ENCODE measurements around the gene FKRP. TPM values are rescaled to one million over a fixed set of nuclear protein-coding genes. Genes with fewer than 3 reads are reported as not detected.

The FKRP gene
- total RNA-seq, 1 experiment from 2014 or later: 33.1 TPM

DNA sequence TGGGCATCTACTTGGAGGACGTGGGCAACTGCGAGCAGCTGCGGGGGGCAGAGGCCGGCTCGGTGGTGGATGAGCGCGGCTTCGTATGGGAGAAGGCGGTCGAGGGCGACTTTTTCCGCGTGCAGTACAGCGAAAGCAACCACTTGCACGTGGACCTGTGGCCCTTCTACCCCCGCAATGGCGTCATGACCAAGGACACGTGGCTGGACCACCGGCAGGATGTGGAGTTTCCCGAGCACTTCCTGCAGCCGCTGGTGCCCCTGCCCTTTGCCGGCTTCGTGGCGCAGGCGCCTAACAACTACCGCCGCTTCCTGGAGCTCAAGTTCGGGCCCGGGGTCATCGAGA lies 10.7 kb downstream of the FKRP start:
- no peaks in the 10 kb centered on the region for H3K4me1 Mint-ChIP-seq (ENCODE audit: low read depth, unreplicated experiment)
- H3K36me3 ChIP-seq (ENCODE audit: control insufficient read depth, insufficient read depth, low read length): peaks cover 1% of the 10 kb centered on the region
- no TSS peak for BruUV-seq (replicated peaks)
- H3K36me3 Mint-ChIP-seq (ENCODE audit: insufficient read depth, unreplicated experiment): peaks cover 21% of the 10 kb centered on the region
- H3K9me3 ChIP-seq: no peaks in the 10 kb centered on the region
- DNase-seq: no peak
- H3K4me3 ChIP-seq (ENCODE audit: low read depth, low read length): no peak overlapping the region
- ChIA-PET CTCF (no interaction called here), POLR2A (no interaction called here)
- H3K4me3 Mint-ChIP-seq (ENCODE audit: unreplicated experiment): no peak overlapping the region
- TF ChIP-seq, protein P1, sequence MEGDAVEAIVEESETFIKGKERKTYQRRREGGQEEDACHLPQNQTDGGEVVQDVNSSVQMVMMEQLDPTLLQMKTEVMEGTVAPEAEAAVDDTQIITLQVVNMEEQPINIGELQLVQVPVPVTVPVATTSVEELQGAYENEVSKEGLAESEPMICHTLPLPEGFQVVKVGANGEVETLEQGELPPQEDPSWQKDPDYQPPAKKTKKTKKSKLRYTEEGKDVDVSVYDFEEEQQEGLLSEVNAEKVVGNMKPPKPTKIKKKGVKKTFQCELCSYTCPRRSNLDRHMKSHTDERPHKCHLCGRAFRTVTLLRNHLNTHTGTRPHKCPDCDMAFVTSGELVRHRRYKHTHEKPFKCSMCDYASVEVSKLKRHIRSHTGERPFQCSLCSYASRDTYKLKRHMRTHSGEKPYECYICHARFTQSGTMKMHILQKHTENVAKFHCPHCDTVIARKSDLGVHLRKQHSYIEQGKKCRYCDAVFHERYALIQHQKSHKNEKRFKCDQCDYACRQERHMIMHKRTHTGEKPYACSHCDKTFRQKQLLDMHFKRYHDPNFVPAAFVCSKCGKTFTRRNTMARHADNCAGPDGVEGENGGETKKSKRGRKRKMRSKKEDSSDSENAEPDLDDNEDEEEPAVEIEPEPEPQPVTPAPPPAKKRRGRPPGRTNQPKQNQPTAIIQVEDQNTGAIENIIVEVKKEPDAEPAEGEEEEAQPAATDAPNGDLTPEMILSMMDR (IDR thresholded peaks at IDR 0.05; ENCODE audit: insufficient read depth in 1 of 2, low read depth in 1 of 2, low read length in 1 of 2, severe bottlenecking in 1 of 2, unreplicated experiment in 1 of 2): no peak
- H3K27me3 ChIP-seq (replicated peaks; ENCODE audit: control insufficient read depth, insufficient read depth, low read length): no peaks in the 10 kb centered on the region
- H3K27me3 Mint-ChIP-seq (ENCODE audit: insufficient read depth, unreplicated experiment): no peaks in the 10 kb centered on the region
- H3K27ac Mint-ChIP-seq (ENCODE audit: unreplicated experiment): no peak overlapping the region
- H3K4me1 ChIP-seq: no peaks in the 10 kb centered on the region
- intact Hi-C loops (cut with micrococcal nuclease; ENCODE audit: unreplicated experiment): no loop called here
- no peaks in the 10 kb centered on the region for H3K9me3 Mint-ChIP-seq (ENCODE audit: unreplicated experiment)

DNA sequence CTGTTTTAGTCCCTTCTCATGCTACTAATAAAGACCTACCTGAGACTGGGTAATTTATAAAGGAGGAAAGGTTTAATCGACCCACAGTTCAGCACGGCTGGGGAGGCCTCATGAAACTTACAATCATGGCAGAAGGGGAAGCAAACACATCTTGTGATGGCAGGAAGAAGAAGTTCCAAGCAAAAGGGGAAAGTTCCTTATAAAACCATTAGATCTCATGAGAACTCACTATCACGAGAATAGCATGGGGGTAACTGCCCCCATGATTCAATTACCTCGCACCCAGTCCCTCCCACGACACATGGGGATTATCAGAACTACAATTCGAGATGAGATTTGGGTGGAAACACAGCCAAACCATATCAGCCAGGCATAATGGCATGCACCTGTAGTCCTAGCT lies 13.3 kb downstream of the FKRP start:
- no peaks in the 10 kb centered on the region for H3K4me1 ChIP-seq
- H3K27ac Mint-ChIP-seq (ENCODE audit: unreplicated experiment): no peak overlapping the region
- TF ChIP-seq, protein P1 (IDR thresholded peaks at IDR 0.05; ENCODE audit: insufficient read depth in 1 of 2, low read depth in 1 of 2, low read length in 1 of 2, severe bottlenecking in 1 of 2, unreplicated experiment in 1 of 2): no peak
- no peaks in the 10 kb centered on the region for H3K9me3 ChIP-seq
- peaks cover 1% of the 10 kb centered on the region for H3K36me3 ChIP-seq (ENCODE audit: control insufficient read depth, insufficient read depth, low read length)
- no peaks in the 10 kb centered on the region for H3K4me1 Mint-ChIP-seq (ENCODE audit: low read depth, unreplicated experiment)
- CTCF ChIA-PET: interaction anchor here (0.6 kb wide), 1 partner anchor 45 kb away, joined by 5 read pairs; no protein-coding TSS in a partner anchor
- H3K27me3 ChIP-seq (replicated peaks; ENCODE audit: control insufficient read depth, insufficient read depth, low read length): no peaks in the 10 kb centered on the region
- POLR2A ChIA-PET: no interaction called here
- H3K9me3 Mint-ChIP-seq (ENCODE audit: unreplicated experiment): no peaks in the 10 kb centered on the region
- BruUV-seq (replicated peaks): no TSS peak
- no peak overlapping the region for H3K4me3 ChIP-seq (ENCODE audit: low read depth, low read length)
- peaks cover 6% of the 10 kb centered on the region for H3K36me3 Mint-ChIP-seq (ENCODE audit: insufficient read depth, unreplicated experiment)
- H3K27me3 Mint-ChIP-seq (ENCODE audit: insufficient read depth, unreplicated experiment): no peaks in the 10 kb centered on the region
- DNase-seq: no peak
- no peak overlapping the region for H3K4me3 Mint-ChIP-seq (ENCODE audit: unreplicated experiment)
- intact Hi-C loops (cut with micrococcal nuclease; ENCODE audit: unreplicated experiment): no loop called here

DNA sequence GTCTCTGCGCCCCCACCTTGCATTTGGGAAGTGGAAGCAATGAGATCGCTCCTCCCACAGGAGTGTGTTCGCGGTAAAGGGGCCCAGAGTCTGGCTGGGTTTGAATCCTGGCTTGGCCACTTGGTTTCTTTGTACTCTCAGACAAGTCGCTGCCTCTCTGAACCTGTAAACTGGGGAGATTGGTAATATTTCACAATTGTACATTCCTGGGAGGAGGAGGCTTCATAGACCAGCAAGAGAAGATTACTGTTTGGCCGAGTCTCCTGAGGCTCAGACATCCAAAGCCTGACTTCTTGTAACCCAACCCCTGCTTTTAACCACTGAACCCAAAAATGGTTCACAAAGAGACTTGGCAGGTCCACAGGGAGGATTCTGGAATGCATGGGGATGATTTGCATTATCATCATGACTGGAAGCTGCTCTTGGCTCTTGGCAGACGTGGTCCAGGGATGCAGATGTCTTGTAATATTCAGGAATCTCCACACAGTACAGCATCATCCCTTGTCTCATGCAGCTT lies 14.0 kb downstream of the FKRP start:
- H3K27ac Mint-ChIP-seq (ENCODE audit: unreplicated experiment): no peak overlapping the region

More for the DNA sequence above, 14.0 kb downstream of the FKRP start:
- no TSS peak for BruUV-seq (replicated peaks)
- Mint-ChIP-seq H3K4me1 (ENCODE audit: low read depth, unreplicated experiment) (no peaks in the 10 kb centered on the region), H3K36me3 (ENCODE audit: insufficient read depth, unreplicated experiment) (peaks cover 6% of the 10 kb centered on the region), H3K4me3 (ENCODE audit: unreplicated experiment) (no peak overlapping the region), H3K9me3 (ENCODE audit: unreplicated experiment) (no peaks in the 10 kb centered on the region), H3K27me3 (ENCODE audit: insufficient read depth, unreplicated experiment) (no peaks in the 10 kb centered on the region)
- no peaks in the 10 kb centered on the region for H3K4me1 ChIP-seq
- intact Hi-C loops (cut with micrococcal nuclease; ENCODE audit: unreplicated experiment): no loop called here
- DNase-seq: no peak
- no peaks in the 10 kb centered on the region for H3K9me3 ChIP-seq
- TF ChIP-seq, protein P1 (IDR thresholded peaks at IDR 0.05; ENCODE audit: insufficient read depth in 1 of 2, low read depth in 1 of 2, low read length in 1 of 2, severe bottlenecking in 1 of 2, unreplicated experiment in 1 of 2): no peak
- no peak overlapping the region for H3K4me3 ChIP-seq (ENCODE audit: low read depth, low read length)
- ChIA-PET POLR2A (no interaction called here), CTCF (no interaction called here)
- no peaks in the 10 kb centered on the region for H3K27me3 ChIP-seq (replicated peaks; ENCODE audit: control insufficient read depth, insufficient read depth, low read length)
- peaks cover 1% of the 10 kb centered on the region for H3K36me3 ChIP-seq (ENCODE audit: control insufficient read depth, insufficient read depth, low read length)
